Measurements from ENCODE around the gene GAREM1. TPM values are rescaled to one million over a fixed set of nuclear protein-coding genes. Genes with fewer than 3 reads are reported as not detected.
A peak's percentile ranks its signal among the peaks of the same experiment; 100 is the strongest.
"Not testable (repeated sequence)": the region's sequence is repeated elsewhere in the genome, so short reads cannot be mapped to it uniquely, and the experiment has no call there.

Gene GAREM1
- polyA plus RNA-seq, 3 donors = 29.9 to 37.4 (median 34.2) TPM

DNA sequence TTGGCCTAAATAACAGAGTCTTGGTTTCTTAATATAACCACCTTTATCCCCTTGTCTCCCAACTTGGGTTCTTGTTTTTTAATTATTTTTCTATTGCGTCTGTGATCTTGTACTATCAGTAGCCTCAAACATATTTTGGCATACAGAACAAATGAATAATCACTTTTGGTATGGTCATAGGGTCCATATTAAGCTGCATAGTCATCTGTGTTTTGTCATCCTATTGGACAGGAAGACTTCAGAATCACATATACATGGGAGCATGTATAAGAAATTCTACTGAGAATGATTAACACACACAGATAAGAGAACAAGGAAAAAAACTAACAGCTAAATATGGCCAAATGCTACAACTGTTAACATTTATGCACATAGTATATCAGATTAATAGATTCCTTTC, 154.8 kb downstream of the GAREM1 start:
- no peak for DNase-seq (ENCODE audit: extremely low read depth in 1 of 11, low read depth in 9 of 11, low spot score in 4 of 11)

DNA sequence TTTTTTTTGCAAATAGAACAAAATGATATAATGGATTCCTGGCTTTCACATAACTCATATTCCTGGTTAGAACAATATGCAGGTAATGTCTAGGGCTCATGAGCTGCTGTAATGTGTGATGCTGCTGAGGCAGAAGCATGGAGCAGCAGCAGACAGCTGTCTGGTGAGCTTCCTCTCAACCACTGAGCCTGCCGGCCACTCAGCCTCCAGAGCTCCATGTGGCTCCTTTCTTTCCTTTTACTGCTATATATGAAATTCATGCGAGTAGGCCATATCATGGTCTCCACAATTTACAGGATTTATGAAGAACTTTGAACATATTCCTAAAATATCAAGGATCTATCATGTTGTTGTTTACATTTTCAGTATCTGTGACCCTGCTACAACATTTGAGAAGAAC, 159.9 kb downstream of the GAREM1 start:
- no peak for DNase-seq (ENCODE audit: extremely low read depth in 1 of 11, low read depth in 9 of 11, low spot score in 4 of 11)

DNA sequence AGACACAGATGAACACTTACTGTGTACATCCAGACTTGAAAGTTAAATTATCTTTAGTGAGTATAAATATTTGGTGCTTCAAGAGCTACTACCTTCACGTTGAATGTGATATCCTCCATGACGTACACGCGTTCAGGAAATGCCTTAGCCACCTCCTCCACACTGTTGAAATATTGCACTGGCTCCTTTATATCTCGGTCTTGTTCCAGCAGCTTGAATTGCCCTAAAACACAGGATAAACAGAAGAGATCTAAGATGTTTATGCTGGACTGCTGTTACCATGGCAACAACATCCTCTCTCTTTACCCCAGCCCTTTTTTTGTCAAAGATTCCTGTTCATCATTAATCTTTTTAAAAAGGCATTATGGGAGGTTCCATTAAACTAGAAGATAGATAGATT, 160.6 kb downstream of the GAREM1 start:
- DNase-seq (ENCODE audit: extremely low read depth in 1 of 11, low read depth in 9 of 11, low spot score in 4 of 11) = peak in 7 of 11 donors; percentile 50 to 84 (median 73)

DNA sequence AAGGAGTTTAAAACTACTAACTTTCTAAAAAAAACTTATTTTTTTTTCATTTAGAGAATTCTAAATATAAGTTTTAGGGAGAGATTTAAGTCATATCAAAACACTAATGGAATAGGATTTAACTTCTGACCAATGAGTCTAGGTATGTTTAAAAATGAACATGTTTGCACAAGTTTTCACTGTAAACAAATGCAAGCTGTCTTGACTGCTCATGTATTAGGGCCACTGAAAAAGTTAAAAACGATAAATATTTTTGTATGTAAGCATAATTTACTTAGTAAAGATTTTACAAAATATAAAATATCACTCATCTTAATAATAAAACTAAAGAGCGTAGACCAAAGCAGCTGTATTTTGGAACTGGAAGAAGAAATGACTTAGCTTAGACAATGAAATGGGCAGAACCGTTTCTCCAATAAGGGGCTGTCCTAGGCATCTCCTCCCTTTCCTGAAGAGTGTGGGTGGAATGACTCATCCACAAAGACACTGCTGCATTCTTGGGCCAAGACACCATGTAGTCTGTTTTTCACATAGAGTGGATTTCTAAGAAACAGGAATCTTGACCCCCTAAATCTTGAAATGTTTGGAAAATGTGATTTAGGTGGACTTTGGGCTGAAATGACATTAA, 162.1 kb downstream of the GAREM1 start:
- no peak for DNase-seq (ENCODE audit: extremely low read depth in 1 of 11, low read depth in 9 of 11, low spot score in 4 of 11)

DNA sequence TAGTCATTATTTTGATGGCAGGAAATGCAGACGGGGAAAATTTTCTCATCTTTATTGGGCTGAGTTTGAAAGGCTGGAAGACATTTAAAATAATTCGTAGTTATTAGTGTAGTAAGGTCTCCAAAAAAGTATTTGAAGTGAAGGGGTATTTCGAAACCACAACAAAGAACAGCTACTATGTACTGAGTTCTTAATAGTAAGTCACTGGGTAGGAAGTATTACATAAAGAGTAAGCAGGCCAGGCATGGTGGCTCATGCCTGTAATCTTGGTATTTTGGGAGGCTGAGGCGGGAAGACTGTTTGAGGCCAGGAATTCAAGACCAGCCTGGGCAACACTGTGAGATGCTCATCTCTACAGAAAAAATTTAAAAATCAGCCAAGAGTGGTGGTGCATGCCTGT, 167.3 kb downstream of the GAREM1 start:
- no peak for DNase-seq (ENCODE audit: extremely low read depth in 1 of 11, low read depth in 9 of 11, low spot score in 4 of 11)

DNA sequence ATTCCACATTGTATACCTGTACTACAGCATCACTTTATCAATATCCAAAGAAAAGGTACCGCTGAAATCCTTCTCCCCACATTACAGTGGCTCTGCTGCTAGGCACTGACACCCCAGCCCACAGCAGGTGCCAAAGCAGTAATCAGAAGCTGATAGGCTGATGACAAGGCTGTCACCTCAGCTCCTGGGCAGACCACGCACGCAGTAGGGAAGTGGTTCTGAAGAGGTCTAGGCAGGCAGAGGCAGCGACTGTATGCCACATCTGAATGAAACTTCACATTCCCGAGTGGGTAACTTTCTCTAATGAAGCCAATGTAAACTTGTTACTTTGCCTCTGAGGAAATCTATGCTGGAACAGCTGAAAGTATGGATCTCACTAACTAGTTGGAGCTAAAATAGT, 167.9 kb downstream of the GAREM1 start:
- DNase-seq (ENCODE audit: extremely low read depth in 1 of 11, low read depth in 9 of 11, low spot score in 4 of 11) = no peak

DNA sequence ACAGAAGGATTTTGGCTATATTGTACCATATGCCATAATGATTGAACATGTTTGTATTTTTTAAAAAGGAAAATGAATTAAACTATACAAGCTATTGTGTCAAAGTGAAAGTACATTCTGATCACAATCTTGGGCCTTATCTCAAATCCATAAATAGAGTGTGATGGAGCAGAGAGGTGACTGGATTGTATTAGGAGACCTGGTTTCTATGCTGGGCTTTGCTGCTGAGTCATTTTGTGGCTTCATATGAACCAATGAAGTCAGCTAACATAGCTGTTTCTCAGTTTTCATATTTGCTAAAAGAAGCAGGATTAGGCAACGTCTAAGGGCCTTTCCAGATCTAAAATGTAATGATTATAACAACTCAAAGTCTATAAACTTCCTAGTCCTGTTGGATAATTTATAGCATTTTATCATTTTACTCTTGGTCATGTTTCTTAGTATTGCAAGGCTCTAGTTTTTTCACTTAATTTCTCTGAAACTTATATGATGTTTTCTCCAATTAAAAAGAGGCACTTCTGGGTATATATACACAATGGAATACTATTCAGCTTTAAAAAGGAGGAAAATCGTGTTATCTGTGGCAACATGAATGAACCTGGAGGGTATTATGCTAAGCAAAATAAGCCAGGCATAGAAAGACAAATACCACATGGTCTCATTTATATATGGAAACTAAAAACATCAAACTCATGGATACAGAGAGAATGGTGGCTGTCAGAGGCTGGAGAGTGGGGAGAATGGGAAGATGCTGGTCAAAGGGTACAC, 168.5 kb downstream of the GAREM1 start:
- no peak for DNase-seq (ENCODE audit: extremely low read depth in 1 of 11, low read depth in 9 of 11, low spot score in 4 of 11)

DNA sequence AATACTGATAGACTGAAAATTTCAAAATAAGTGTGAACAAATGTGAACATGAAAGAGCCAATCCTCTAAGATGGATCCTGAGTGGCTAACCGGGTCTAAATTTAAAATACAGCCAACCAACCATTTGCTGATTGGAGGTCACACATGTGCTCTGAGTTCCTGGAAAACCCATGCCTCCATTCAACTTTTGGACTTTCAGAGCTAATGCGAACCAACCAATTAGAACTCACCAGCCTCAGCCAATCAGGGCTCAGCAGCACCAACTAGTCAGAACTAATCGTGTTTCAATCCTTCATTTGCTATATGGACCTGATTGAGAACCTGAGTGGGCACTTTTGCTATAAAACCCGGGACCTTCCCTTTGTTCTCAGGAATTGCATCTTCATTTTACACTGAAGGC, 169.3 kb downstream of the GAREM1 start:
- no peak for DNase-seq (ENCODE audit: extremely low read depth in 1 of 11, low read depth in 9 of 11, low spot score in 4 of 11)

DNA sequence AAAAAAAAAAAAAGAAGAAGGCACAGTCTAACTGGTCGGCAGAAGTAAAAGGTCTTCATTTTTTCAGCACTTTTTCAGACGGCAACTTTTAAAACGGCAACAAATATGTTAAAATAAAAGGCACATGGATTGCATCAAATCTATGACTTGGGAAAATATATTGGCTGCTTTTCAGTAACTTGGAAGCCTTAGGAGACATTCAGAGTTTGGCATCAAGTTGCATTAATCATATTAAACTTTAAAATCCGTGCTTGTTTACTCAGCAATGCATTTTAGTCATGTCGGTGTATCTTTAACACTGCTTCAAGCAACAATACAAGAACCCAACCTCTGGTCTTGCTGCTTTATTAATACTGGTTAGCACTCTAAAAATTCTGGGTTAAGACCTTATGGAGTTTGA, 169.8 kb downstream of the GAREM1 start:
- no peak for DNase-seq (ENCODE audit: extremely low read depth in 1 of 11, low read depth in 9 of 11, low spot score in 4 of 11)

DNA sequence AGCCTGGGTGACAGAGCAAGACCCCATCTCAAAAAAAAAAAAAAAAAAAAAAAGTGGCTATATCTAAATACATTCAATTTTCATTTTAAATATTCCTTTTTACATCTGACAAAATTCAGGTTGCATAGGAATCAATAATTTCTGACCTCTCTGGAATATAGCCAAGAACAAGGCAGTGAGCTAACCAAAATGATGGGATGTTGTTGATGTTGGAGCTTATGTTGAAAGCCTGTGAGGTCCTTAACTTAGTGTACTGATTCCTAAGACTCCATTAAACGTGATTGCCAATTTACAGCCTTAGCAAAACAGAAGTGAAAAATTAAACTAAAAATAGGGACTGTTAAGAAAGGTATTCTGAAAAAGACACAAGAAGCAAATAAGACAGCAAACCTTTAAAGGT, 171.2 kb downstream of the GAREM1 start:
- DNase-seq (ENCODE audit: extremely low read depth in 1 of 11, low read depth in 9 of 11, low spot score in 4 of 11) = no peak

DNA sequence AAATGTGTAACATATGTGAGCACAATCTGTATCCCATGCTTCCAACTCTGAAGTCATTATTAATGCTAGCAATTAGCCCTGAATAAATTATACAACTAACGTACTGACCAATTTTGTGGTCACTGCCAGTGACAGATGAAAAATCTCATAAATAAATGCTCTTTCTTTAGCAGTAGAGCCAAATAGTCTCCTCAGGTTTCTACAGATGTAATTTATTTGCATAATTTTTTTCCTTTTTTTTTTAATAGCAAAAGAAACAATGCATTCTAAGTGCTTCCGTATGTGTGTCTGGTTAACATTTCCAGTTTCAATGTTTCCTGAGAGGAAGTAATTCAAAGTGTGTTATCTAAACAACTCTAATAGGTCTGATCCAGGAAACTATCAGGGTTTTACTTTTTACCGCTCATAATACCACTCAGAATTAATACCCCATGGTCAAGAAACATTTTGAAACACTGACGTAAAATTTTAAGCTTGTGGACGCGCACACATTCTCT, 172.5 kb downstream of the GAREM1 start:
- peak in 1 of 11 donors; percentile 39 for DNase-seq (ENCODE audit: extremely low read depth in 1 of 11, low read depth in 9 of 11, low spot score in 4 of 11)

DNA sequence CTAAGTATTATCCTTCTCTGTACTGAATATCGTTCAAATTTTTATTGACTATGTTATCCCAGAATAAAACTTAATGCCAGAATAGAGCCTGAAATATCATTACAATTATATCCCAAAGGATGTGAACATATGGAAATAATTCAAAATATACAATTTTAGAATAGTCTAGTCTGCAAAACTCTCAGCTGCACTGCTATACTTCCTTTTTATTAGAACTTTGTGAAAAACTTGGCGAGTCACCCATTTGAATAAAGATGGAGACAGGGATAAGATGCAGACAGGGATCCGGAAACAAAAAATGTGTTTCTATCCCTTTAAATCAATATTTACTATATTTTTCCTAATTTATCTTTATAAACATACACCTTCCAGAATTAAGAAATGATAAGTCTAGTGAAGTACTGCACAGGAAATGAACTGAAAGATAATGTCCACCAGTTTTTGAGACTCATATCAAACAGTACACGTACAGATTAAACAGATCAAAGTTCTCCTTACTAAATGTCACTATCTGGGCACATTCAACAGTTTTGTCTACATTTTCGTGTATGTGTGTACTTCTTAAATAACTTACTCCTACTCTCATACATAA, 173.0 kb downstream of the GAREM1 start:
- DNase-seq (ENCODE audit: extremely low read depth in 1 of 11, low read depth in 9 of 11, low spot score in 4 of 11) = no peak

DNA sequence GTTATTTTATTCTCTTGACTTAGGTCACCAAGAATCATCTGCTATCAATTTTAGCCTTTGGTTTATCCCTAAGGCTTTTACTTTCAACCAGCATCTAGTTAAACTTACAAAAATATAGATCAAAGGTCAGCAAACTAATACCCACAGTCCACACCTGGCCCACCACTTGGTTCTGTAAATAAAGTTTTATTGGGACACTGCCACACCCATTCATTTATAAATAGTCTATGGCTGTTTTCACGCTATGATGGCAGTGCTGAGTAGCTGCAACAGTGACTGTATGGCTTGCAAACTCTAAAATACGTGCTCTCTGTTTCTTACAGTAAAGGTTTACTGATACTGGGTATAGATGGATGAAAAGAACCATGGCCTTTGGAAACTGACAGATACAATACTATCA, 173.8 kb downstream of the GAREM1 start:
- no peak for DNase-seq (ENCODE audit: extremely low read depth in 1 of 11, low read depth in 9 of 11, low spot score in 4 of 11)

DNA sequence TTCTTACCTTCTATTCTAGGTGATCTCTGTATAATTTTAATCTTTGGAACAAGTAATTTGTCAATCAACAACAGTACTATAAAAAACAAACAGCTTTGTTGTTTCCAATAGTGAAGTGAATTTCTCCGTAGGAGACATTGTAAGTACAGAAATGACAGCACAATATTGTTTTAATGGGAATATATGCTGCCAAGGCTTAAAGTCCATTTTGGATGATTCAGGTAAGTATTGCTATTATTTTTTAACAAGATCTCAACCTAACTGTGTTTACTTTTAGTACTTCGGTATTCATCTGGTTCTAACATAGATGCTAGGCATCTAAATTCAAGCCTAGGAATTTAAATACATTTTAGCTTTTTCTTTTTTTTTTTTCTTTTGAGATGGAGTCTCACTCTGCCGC, 175.1 kb downstream of the GAREM1 start:
- DNase-seq (ENCODE audit: extremely low read depth in 1 of 11, low read depth in 9 of 11, low spot score in 4 of 11) = no peak

DNA sequence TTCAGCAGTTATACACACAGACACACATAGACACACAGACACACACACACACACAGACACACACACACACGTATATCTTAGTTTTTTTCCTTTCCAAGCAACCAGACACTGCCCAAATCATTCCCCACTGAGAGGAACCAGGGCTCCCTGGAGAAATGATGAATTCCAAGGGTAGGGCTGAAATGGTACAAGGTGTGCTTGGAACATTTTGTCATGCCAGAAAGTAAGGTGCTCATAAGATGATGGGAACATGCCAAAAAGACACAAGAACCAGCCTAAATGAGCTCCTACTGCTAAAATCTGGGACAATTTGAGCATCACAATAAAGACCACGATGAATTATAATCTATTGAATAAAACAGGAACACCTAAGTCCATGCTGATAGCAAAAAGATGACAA, 177.6 kb downstream of the GAREM1 start:
- no peak for DNase-seq (ENCODE audit: extremely low read depth in 1 of 11, low read depth in 9 of 11, low spot score in 4 of 11)

DNA sequence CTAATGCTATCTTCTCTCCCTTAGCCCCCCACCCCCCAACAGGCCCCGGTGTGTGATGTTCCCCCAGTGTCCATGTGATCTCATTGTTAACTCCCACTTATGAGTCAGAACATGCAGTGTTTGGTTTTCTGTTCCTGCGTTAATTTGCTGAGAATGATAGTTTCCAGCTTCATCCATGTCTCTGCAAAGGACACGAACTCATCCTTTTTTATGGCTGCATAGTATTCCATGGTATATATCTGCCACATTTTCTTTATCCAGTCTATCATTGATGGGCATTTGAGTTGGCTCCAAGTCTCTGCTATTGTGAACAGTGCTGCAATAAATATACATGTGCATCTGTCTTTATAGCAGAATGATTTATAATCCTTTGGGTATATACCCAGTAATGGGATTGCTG, 179.1 kb downstream of the GAREM1 start:
- not testable (repeated sequence) for DNase-seq (ENCODE audit: extremely low read depth in 1 of 11, low read depth in 9 of 11, low spot score in 4 of 11)

DNA sequence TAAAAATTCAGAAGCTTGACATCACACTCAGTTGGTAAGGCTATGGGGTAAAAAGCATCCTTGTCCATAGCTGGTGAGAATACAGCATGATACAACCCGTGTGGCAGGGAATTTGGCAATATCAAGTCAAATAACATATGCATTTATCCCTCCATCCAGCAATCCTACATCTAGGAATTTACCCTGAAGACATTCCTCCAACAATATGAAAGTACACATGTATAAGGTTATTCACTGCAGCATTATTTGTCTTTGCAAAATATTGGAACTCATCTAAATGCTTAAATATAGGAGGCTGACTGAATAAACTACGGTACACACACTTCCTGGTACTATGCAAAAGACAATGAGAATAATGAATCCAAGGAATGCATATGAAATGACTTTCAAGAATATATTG, 179.9 kb downstream of the GAREM1 start:
- no peak for DNase-seq (ENCODE audit: extremely low read depth in 1 of 11, low read depth in 9 of 11, low spot score in 4 of 11)

DNA sequence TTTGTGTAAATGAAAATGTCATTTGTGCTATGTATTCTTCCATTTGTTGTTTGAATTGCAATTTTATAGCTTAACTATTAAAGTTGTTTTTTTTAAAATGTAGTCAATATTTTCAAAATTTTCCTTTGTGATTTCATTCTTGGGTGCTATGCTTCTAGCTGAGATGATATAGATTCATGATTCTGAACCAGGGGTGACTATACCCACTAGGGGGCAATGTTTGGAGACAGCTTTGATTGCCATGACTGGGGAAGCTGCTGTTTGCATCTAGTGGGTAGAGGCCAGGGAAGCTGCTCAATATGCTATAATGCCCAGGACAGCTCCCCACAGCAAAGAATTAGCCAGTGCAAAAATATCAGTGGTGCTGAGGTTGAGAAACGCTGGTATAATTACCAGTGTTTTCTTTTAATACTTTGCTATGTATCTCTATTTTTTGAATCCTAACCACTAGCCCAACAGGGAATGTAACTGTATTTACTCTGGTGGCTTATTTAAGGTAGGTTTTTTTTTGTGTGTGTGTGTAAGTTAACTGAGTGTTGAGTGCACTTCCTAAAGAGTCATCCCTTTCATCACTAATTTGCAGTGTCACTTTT, 181.1 kb downstream of the GAREM1 start:
- no peak for DNase-seq (ENCODE audit: extremely low read depth in 1 of 11, low read depth in 9 of 11, low spot score in 4 of 11)

DNA sequence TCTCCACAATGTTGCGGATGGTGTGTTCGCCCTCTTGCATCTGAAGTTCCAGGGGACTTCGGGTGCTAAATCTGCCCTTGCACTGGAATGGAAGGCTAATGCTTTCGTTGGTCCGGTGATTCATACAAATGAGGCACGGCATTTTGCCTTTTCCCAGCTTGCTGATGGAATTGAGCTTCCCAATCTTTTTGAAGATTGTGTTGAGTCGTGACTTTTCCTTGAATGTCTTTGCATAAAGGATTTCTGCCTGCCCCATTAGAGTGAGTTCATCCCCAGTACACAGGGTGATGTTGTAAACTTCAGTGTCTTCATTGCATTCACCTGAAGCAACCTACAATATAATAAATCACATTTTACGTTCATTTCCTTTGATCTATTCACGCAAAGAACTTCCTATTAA, 182.8 kb downstream of the GAREM1 start:
- no peak for DNase-seq (ENCODE audit: extremely low read depth in 1 of 11, low read depth in 9 of 11, low spot score in 4 of 11)

DNA sequence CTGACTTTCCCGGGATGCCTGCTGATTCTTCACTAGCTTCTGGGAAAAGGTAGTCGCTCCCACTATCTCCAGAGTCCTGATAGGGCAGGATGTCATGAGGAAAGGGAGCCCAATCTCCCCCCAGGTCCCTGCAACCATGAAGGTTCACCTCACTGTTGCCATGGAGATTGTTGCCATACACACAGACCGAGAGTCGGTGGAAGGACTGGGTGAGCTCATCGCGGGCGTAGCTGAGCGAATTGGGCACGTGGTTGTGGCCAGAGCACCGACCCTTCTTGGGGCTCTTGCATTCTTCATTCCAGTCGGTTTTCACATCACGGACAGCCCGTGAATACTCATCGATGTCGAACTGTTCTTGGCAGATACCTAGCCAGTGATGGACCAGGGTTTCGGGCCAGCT, 183.4 kb downstream of the GAREM1 start:
- DNase-seq (ENCODE audit: extremely low read depth in 1 of 11, low read depth in 9 of 11, low spot score in 4 of 11) = no peak

Data from renal cortex interstitium (tissue), 11 donors.